IMR-90 (cell line): Measurements from ENCODE around the gene ZBTB24. TPM values are rescaled to one million over a fixed set of nuclear protein-coding genes. Genes with fewer than 3 reads are reported as not detected.

ENCODE experiments used
- ATAC-seq: fragments of 200-7000 bp; cut with Tn5 transposase; 2 replicates; pipeline ENCODE4 v1.9.1; 2020; ENCODE audit warnings: low read depth, mild to moderate bottlenecking, moderate library complexity
- BruUV-seq: library from RNA; stranded (reverse); fragments of 400-500 nt; replicated peaks from 2 replicates; lab custom pipeline; 2021; lab: Mats Ljungman, UMichigan
- CTCF ChIA-PET: fragments of 300-600 bp; formaldehyde crosslinking; extraction: SDS; loops from one replicate; lab custom pipeline; 2021; ENCODE audit warnings: antibody characterized with exemption; lab: Yijun Ruan, JAX
- POLR2A ChIA-PET: fragments of 300-600 bp; sonication (Branson Sonifier 250); formaldehyde crosslinking; loops from one replicate; lab custom pipeline; 2022; ENCODE audit warnings: antibody characterized with exemption; ENCODE audit not compliant: unreplicated experiment; lab: Charles Lee
- DNase-seq: peaks from one replicate; pipeline ENCODE4 v3.0.0; 2013
- H2AFZ ChIP-seq: replicated peaks from 2 replicates; pipeline ENCODE3; 2013; ENCODE audit warnings: low read length, mild to moderate bottlenecking; ENCODE audit not compliant: poor library complexity
- H2AK5ac ChIP-seq: 2 replicates; pipeline ENCODE4 v1.6.1; 2013; ENCODE audit warnings: low read depth, low read length, inconsistent platforms
- H2AK9ac ChIP-seq: replicated peaks from 2 replicates; pipeline ENCODE3; 2013; ENCODE audit warnings: mild to moderate bottlenecking, low read depth, low read length, moderate library complexity; ENCODE audit not compliant: poor library complexity
- H2BK120ac ChIP-seq: 2 replicates; pipeline ENCODE4 v1.6.1; 2013; ENCODE audit warnings: low read depth, low read length, inconsistent platforms
- H2BK15ac ChIP-seq: 3 replicates; pipeline ENCODE4 v1.6.1; 2013; ENCODE audit warnings: low read depth, low read length, inconsistent platforms
- H2BK20ac ChIP-seq: 2 replicates; pipeline ENCODE4 v1.6.1; 2013; ENCODE audit warnings: low read depth, mild to moderate bottlenecking, inconsistent platforms, low read length, moderate library complexity
- H2BK5ac ChIP-seq: 2 replicates; pipeline ENCODE4 v1.6.1; 2013; ENCODE audit warnings: mild to moderate bottlenecking, low read depth, low read length, inconsistent platforms; ENCODE audit not compliant: poor library complexity, severe bottlenecking
- H3K14ac ChIP-seq: replicated peaks from 2 replicates; pipeline ENCODE4 v1.6.1; 2013; ENCODE audit warnings: low read depth, low read length, inconsistent platforms
- H3K18ac ChIP-seq: 2 replicates; pipeline ENCODE4 v1.6.1; 2013; ENCODE audit warnings: low read depth, low read length, control low read depth
- H3K23ac ChIP-seq: 2 replicates; pipeline ENCODE4 v1.6.1; 2013; ENCODE audit warnings: low read depth, low read length, inconsistent platforms
- H3K27ac ChIP-seq: 2 replicates; pipeline ENCODE4 v1.5.1; 2013; ENCODE audit warnings: mild to moderate bottlenecking, control low read depth, low read length; ENCODE audit not compliant: insufficient read depth
- H3K27me3 ChIP-seq: 2 replicates; pipeline ENCODE4 v1.6.1; 2013; ENCODE audit warnings: low read length; ENCODE audit not compliant: control insufficient read depth, insufficient read depth
- H3K36me3 ChIP-seq: 2 replicates; pipeline ENCODE4 v1.6.1; 2013; ENCODE audit warnings: low read length, mixed read lengths; ENCODE audit not compliant: control insufficient read depth, insufficient read depth
- H3K4ac ChIP-seq: 2 replicates; pipeline ENCODE4 v1.6.1; 2013; ENCODE audit warnings: low read depth, low read length, inconsistent platforms
- H3K4me1 ChIP-seq: 2 replicates; pipeline ENCODE4 v1.6.1; 2013; ENCODE audit warnings: low read length, mixed read lengths; ENCODE audit not compliant: control insufficient read depth, insufficient read depth
- H3K4me2 ChIP-seq: 2 replicates; pipeline ENCODE4 v1.6.1; 2013; ENCODE audit warnings: low read depth, mild to moderate bottlenecking, control low read depth, low read length, moderate library complexity
- H3K4me3 ChIP-seq: 2 replicates; pipeline ENCODE4 v1.5.1; 2013; ENCODE audit warnings: low read depth, mild to moderate bottlenecking, control low read depth, low read length, moderate library complexity; ENCODE audit not compliant: insufficient read depth
- H3K56ac ChIP-seq: 2 replicates; pipeline ENCODE4 v1.6.1; 2013; ENCODE audit warnings: low read length, inconsistent platforms; ENCODE audit not compliant: insufficient read depth; ENCODE audit errors: extremely low read depth
- H3K79me1 ChIP-seq, 2 experiments: 2 replicates each; pipeline ENCODE4 v1.6.1; 2013; ENCODE audit warnings: low read length in 2 of 2, inconsistent platforms in 1 of 2, low read depth in 1 of 2
- H3K9ac ChIP-seq: 2 replicates; pipeline ENCODE4 v1.6.1; 2013; ENCODE audit warnings: low read depth, low read length, control low read depth
- H3K9me1 ChIP-seq: 2 replicates; pipeline ENCODE4 v1.6.1; 2013; ENCODE audit warnings: low read length, inconsistent platforms; ENCODE audit not compliant: insufficient read depth
- H3K9me3 ChIP-seq: 2 replicates; pipeline ENCODE4 v1.6.1; 2013; ENCODE audit warnings: low read length; ENCODE audit not compliant: control insufficient read depth, insufficient read depth
- H4K20me1 ChIP-seq: 2 replicates; pipeline ENCODE4 v1.6.1; 2013; ENCODE audit warnings: low read length, inconsistent platforms; ENCODE audit not compliant: insufficient read depth
- H4K5ac ChIP-seq: 2 replicates; pipeline ENCODE4 v1.6.1; 2013; ENCODE audit warnings: mild to moderate bottlenecking, low read depth, low read length, control low read depth
- H4K8ac ChIP-seq, 2 experiments: 2 replicates each; pipeline ENCODE4 v1.6.1; 2013; ENCODE audit warnings: low read depth in 2 of 2, low read length in 2 of 2, control low read depth in 1 of 2, inconsistent platforms in 1 of 2
- H4K91ac ChIP-seq: 2 replicates; pipeline ENCODE4 v1.6.1; 2013; ENCODE audit warnings: low read depth, low read length, inconsistent platforms; ENCODE audit not compliant: insufficient read depth
- BHLHE40 ChIP-seq: fragments of 150-350 bp; IDR thresholded peaks from 2 replicates; pipeline ENCODE4 v1.6.1; 2016; ENCODE audit warnings: mild to moderate bottlenecking, low read depth, low read length
- CEBPB ChIP-seq: IDR thresholded peaks from 2 replicates; pipeline ENCODE4 v1.6.1; 2012; ENCODE audit warnings: low read depth, low read length, improper control_type of control experiment
- CHD1 ChIP-seq: IDR thresholded peaks from 2 replicates; pipeline ENCODE4 v1.6.1; 2012; ENCODE audit warnings: low read depth, low read length, improper control_type of control experiment
- FOS ChIP-seq: fragments of 150-350 bp; IDR thresholded peaks from 2 replicates; pipeline ENCODE4 v1.6.1; 2016; ENCODE audit warnings: low read depth, low read length
- MAFK ChIP-seq: IDR thresholded peaks from 2 replicates; pipeline ENCODE4 v1.6.1; 2012; ENCODE audit warnings: low read depth, low read length, improper control_type of control experiment
- MAZ ChIP-seq: IDR thresholded peaks from 2 replicates; pipeline ENCODE4 v1.6.1; 2012; ENCODE audit warnings: low read depth, mild to moderate bottlenecking, low read length, improper control_type of control experiment, moderate library complexity, borderline replicate concordance
- MXI1 ChIP-seq: IDR thresholded peaks from 2 replicates; pipeline ENCODE4 v1.6.1; 2012; ENCODE audit warnings: low read depth, mild to moderate bottlenecking, low read length, moderate library complexity, borderline replicate concordance
- NFE2L2 ChIP-seq: fragments of 150-350 bp; IDR thresholded peaks from 2 replicates; pipeline ENCODE4 v1.6.1; 2016; ENCODE audit warnings: low read depth, mild to moderate bottlenecking, low read length
- POLR2A ChIP-seq: IDR thresholded peaks from 2 replicates; pipeline ENCODE4 v1.6.1; 2012; ENCODE audit warnings: mild to moderate bottlenecking, low read depth, low read length
- RAD21 ChIP-seq: IDR thresholded peaks from 2 replicates; pipeline ENCODE4 v1.6.1; 2012; ENCODE audit warnings: low read length, improper control_type of control experiment
- RCOR1 ChIP-seq: IDR thresholded peaks from 2 replicates; pipeline ENCODE4 v1.6.1; 2012; ENCODE audit warnings: mild to moderate bottlenecking, low read length, improper control_type of control experiment; ENCODE audit not compliant: insufficient replicate concordance
- RFX5 ChIP-seq: IDR thresholded peaks from 2 replicates; pipeline ENCODE4 v1.8.0; 2012; ENCODE audit warnings: low read depth, mild to moderate bottlenecking, low read length, moderate library complexity
- SMC3 ChIP-seq: fragments of 150-350 bp; IDR thresholded peaks from 2 replicates; pipeline ENCODE4 v1.6.1; 2016; ENCODE audit warnings: low read depth, mild to moderate bottlenecking, antibody characterized with exemption, low read length, moderate library complexity
- WGBS, 2 experiments: methylation state at CpG; one replicate each; pipeline versions ENCODE4 v1.1.5 to v1.1.7; 2013; ENCODE audit warnings: missing lambda C conversion rate in 2 of 2; ENCODE audit not compliant: insufficient read length in 1 of 2; ENCODE audit errors: extremely low coverage in 2 of 2; 5-methylcytosine and 5-hydroxymethylcytosine counted together
- dilution Hi-C: fragments of 300-500 bp; cut with HindIII; formaldehyde crosslinking; loops from one replicate; pipeline ENCODE4 v1.14.3; 2018; ENCODE audit warnings: low sequenced_read_pairs; ENCODE audit not compliant: unreplicated experiment
- in situ Hi-C: fragments of 300-500 bp; cut with MboI; formaldehyde crosslinking; loops from 3 replicates; pipeline ENCODE4 v1.14.3; 2019; ENCODE audit warnings: low sequenced_read_pairs, inconsistent platforms, mixed read lengths
- intact Hi-C: fragments of 100-400 bp; cut with micrococcal nuclease; formaldehyde crosslinking; loops from 2 replicates; pipeline ENCODE4 v1.10.0; 2022
- polyA plus RNA-seq, 3 experiments: library from polyadenylated mRNA; depleted of rRNA; stranded (reverse); fragments of >200 nt; gene quantifications; 2 replicates each; pipeline ENCODE4 v1.2.3, GENCODE V29; 2012; ENCODE audit warnings: low replicate concordance in 1 of 3
- total RNA-seq: library from RNA; depleted of rRNA; stranded (reverse); fragments of >200 nt; gene quantifications from 2 replicates; pipeline ENCODE4 v1.2.3, GENCODE V29; 2012
- TF ChIP-seq, protein P1 (sequence below): conservative IDR thresholded peaks from 2 replicates; pipeline ENCODE4 v1.5.1; 2012; ENCODE audit warnings: mild to moderate bottlenecking, low read depth, low read length, improper control_type of control experiment
- TF ChIP-seq, protein P2 (sequence below): fragments of 150-350 bp; IDR thresholded peaks from 2 replicates; pipeline ENCODE4 v1.6.1; 2017; ENCODE audit warnings: mild to moderate bottlenecking, antibody characterized with exemption, low read length, low read depth
- TF ChIP-seq, protein P3 (sequence below): fragments of 150-350 bp; IDR thresholded peaks from 2 replicates; pipeline ENCODE4 v1.6.1; 2016; ENCODE audit warnings: low read depth, mild to moderate bottlenecking, low read length, moderate library complexity, borderline replicate concordance

Gene ZBTB24
- total and polyA plus RNA-seq, 2 of the 4 experiments (the other 2 are of a cell fraction): 2.3 to 7.9 TPM

DNA sequence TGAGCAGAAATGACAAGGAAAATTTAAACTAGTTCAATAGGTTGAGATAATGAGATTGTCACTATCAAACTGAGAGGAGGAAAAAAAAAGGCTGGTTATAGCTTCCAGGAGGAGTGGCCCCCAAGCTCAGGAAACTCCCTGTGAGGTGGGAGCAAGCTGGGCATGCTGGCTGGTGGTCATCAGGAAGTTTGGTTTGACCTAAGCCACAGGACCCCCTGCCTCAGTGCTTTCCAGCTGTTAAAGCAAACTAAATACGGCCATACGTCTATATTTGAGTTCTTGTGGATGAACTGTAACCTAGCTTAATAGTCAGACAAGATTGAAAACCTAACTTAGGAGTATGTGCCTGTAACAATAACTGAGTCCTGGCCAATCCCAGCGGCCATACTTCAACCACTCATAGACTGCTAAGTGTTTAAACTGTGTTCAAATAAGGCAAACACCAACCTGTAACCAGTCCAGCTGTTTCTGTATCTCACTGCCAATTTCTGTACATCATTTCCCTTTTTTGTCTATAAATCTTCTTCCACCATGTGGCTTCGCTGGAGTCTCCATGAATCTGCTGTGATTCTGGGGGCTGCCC lies 24.6 kb upstream of the ZBTB24 start:
- dilution Hi-C loops (no loop called here), intact Hi-C loops (no loop called here), in situ Hi-C loops (no loop called here)
- Histone ChIP-seq H3K56ac (no peak overlapping the region), H2AK5ac (no peak overlapping the region), H3K36me3 (no peaks in the 10 kb centered on the region), H3K9me3 (no peaks in the 10 kb centered on the region; the same call in 1 of the 2 replicates), H4K91ac (no peak overlapping the region), H3K27ac (no peak overlapping the region), H4K5ac (no peak overlapping the region), H4K8ac (no peak overlapping the region), H3K4me1 (no peaks in the 10 kb centered on the region), H4K20me1 (no peaks in the 10 kb centered on the region), H3K79me1 (no peaks in the 10 kb centered on the region), H3K4me2 (no peak overlapping the region), H3K18ac (no peak overlapping the region), H3K9me1 (peaks cover 3% of the 10 kb centered on the region; the same call in 1 of the 2 replicates), H2BK15ac (no peak overlapping the region), H3K23ac (no peak overlapping the region), H3K4me3 (no peak overlapping the region), H3K9ac (no peak overlapping the region), H3K4ac (no peak overlapping the region), H2BK120ac (no peak overlapping the region), H2BK5ac (no peak overlapping the region), H2BK20ac (no peak overlapping the region), H3K14ac (no peak overlapping the region), H3K27me3 (peaks cover 4% of the 10 kb centered on the region), H2AFZ (no peak overlapping the region), H2AK9ac (no peak overlapping the region)
- TF ChIP-seq FOS (no peak), MAFK (no peak), RCOR1 (no peak), SMC3 (no peak), NFE2L2 (no peak), CEBPB (no peak), RAD21 (no peak), MXI1 (no peak), CHD1 (no peak), MAZ (no peak), BHLHE40 (no peak), RFX5 (no peak), POLR2A (no peak)
- TF ChIP-seq, protein P1, sequence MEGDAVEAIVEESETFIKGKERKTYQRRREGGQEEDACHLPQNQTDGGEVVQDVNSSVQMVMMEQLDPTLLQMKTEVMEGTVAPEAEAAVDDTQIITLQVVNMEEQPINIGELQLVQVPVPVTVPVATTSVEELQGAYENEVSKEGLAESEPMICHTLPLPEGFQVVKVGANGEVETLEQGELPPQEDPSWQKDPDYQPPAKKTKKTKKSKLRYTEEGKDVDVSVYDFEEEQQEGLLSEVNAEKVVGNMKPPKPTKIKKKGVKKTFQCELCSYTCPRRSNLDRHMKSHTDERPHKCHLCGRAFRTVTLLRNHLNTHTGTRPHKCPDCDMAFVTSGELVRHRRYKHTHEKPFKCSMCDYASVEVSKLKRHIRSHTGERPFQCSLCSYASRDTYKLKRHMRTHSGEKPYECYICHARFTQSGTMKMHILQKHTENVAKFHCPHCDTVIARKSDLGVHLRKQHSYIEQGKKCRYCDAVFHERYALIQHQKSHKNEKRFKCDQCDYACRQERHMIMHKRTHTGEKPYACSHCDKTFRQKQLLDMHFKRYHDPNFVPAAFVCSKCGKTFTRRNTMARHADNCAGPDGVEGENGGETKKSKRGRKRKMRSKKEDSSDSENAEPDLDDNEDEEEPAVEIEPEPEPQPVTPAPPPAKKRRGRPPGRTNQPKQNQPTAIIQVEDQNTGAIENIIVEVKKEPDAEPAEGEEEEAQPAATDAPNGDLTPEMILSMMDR: no peak
- TF ChIP-seq, protein P2, sequence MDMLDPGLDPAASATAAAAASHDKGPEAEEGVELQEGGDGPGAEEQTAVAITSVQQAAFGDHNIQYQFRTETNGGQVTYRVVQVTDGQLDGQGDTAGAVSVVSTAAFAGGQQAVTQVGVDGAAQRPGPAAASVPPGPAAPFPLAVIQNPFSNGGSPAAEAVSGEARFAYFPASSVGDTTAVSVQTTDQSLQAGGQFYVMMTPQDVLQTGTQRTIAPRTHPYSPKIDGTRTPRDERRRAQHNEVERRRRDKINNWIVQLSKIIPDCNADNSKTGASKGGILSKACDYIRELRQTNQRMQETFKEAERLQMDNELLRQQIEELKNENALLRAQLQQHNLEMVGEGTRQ: no peak
- TF ChIP-seq, protein P3, sequence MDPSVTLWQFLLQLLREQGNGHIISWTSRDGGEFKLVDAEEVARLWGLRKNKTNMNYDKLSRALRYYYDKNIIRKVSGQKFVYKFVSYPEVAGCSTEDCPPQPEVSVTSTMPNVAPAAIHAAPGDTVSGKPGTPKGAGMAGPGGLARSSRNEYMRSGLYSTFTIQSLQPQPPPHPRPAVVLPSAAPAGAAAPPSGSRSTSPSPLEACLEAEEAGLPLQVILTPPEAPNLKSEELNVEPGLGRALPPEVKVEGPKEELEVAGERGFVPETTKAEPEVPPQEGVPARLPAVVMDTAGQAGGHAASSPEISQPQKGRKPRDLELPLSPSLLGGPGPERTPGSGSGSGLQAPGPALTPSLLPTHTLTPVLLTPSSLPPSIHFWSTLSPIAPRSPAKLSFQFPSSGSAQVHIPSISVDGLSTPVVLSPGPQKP: no peak
- DNase-seq (no peak), ATAC-seq (no peak)
- ChIA-PET CTCF (no interaction called here), POLR2A (no interaction called here)
- BruUV-seq: no TSS peak
- WGBS, 2 experiments: no CpG with 5 or more reads among the region's 4 CpGs
